Activated naive CD8-positive, alpha-beta T cell treated with anti-CD3 and anti-CD28 coated beads, Interleukin-2, amount 50 U/mL, for 24 hours (primary cell): Measurements from ENCODE around the gene JPH3.

Experiments used
- ATAC-seq: fragments of 150-1000 bp; cut with Tn5 transposase; one replicate; pipeline ENCODE4 v1.10.0; 2021
- DNase-seq: peaks from one replicate; pipeline ENCODE4 v3.0.0; 2021
- H3K27ac Mint-ChIP-seq: one replicate; pipeline ENCODE4 v1.8.0; 2021; ENCODE audit warnings: mild to moderate bottlenecking, mixed read lengths
- H3K27me3 Mint-ChIP-seq: one replicate; pipeline ENCODE4 v1.8.0; 2021; ENCODE audit warnings: mixed read lengths
- H3K36me3 Mint-ChIP-seq: one replicate; pipeline ENCODE4 v1.8.0; 2021; ENCODE audit warnings: low read depth, mixed read lengths
- H3K4me1 Mint-ChIP-seq: one replicate; pipeline ENCODE4 v1.8.0; 2021; ENCODE audit warnings: mixed read lengths
- H3K4me3 Mint-ChIP-seq: one replicate; pipeline ENCODE4 v1.8.0; 2021; ENCODE audit warnings: mild to moderate bottlenecking, moderate library complexity, mixed read lengths
- H3K9me3 Mint-ChIP-seq: one replicate; pipeline ENCODE4 v1.8.0; 2021; ENCODE audit warnings: mixed read lengths

JPH3 gene

GRCh38 chr16:87657621-87658192 lies 55.4 kb downstream of the JPH3 start:
- H3K4me1 Mint-ChIP-seq = peaks cover 3% of the 10 kb centered on the region
- peaks cover 6% of the 10 kb centered on the region for H3K27me3 Mint-ChIP-seq
- H3K9me3 Mint-ChIP-seq = no peaks in the 10 kb centered on the region
- H3K36me3 Mint-ChIP-seq = no peaks in the 10 kb centered on the region
- DNase-seq (peak; percentile 6), ATAC-seq (peak; percentile 35)
- no peak overlapping the region for H3K27ac Mint-ChIP-seq
- H3K4me3 Mint-ChIP-seq = no peak overlapping the region

GRCh38 chr16:87658564-87659225 lies 56.4 kb downstream of the JPH3 start:
- Mint-ChIP-seq H3K4me1 (peaks cover 3% of the 10 kb centered on the region), H3K27ac (no peak overlapping the region), H3K9me3 (no peaks in the 10 kb centered on the region), H3K27me3 (peaks cover 6% of the 10 kb centered on the region), H3K36me3 (no peaks in the 10 kb centered on the region), H3K4me3 (no peak overlapping the region)
- ATAC-seq (no peak), DNase-seq (no peak)

- Mint-ChIP-seq H3K4me1 (peaks cover 3% of the 10 kb centered on the region), H3K4me3 (no peak overlapping the region), H3K27me3 (peaks cover 6% of the 10 kb centered on the region), H3K9me3 (no peaks in the 10 kb centered on the region), H3K36me3 (no peaks in the 10 kb centered on the region), H3K27ac (no peak overlapping the region)
- ATAC-seq (peak; percentile 71), DNase-seq (peak; percentile 54)
Observed at GRCh38 chr16:87661561-87661960, 59.3 kb downstream of the JPH3 start.

- no peak for ATAC-seq
- no peak for DNase-seq
- H3K27ac Mint-ChIP-seq = no peak overlapping the region
- H3K36me3 Mint-ChIP-seq = no peaks in the 10 kb centered on the region
- no peak overlapping the region for H3K4me3 Mint-ChIP-seq
- H3K9me3 Mint-ChIP-seq = no peaks in the 10 kb centered on the region
- H3K27me3 Mint-ChIP-seq = peaks cover 6% of the 10 kb centered on the region
- H3K4me1 Mint-ChIP-seq = peaks cover 3% of the 10 kb centered on the region
Observed at GRCh38 chr16:87662254-87663204, 60.2 kb downstream of the JPH3 start.

GRCh38 chr16:87664792-87665191 lies 62.5 kb downstream of the JPH3 start:
- Mint-ChIP-seq H3K4me1 (peaks cover 3% of the 10 kb centered on the region), H3K27me3 (peaks cover 9% of the 10 kb centered on the region)

GRCh38 chr16:87665193-87665592 lies 62.9 kb downstream of the JPH3 start:
- Mint-ChIP-seq H3K4me1 (peaks cover 3% of the 10 kb centered on the region), H3K9me3 (no peaks in the 10 kb centered on the region), H3K36me3 (no peaks in the 10 kb centered on the region), H3K27ac (no peak overlapping the region), H3K4me3 (no peak overlapping the region), H3K27me3 (peaks cover 9% of the 10 kb centered on the region)
- DNase-seq = no peak
- no peak for ATAC-seq

More at GRCh38 chr16:87664792-87665191, 62.5 kb downstream of the JPH3 start:
- H3K9me3 Mint-ChIP-seq = no peaks in the 10 kb centered on the region
- H3K4me3 Mint-ChIP-seq = no peak overlapping the region
- no peaks in the 10 kb centered on the region for H3K36me3 Mint-ChIP-seq
- ATAC-seq (no peak), DNase-seq (no peak)
- no peak overlapping the region for H3K27ac Mint-ChIP-seq

- no peaks in the 10 kb centered on the region for H3K9me3 Mint-ChIP-seq
- H3K27me3 Mint-ChIP-seq = peaks cover 4% of the 10 kb centered on the region
- no peak for ATAC-seq
- H3K27ac Mint-ChIP-seq = no peak overlapping the region
- no peaks in the 10 kb centered on the region for H3K36me3 Mint-ChIP-seq
- DNase-seq = no peak
- no peak overlapping the region for H3K4me3 Mint-ChIP-seq
- no peaks in the 10 kb centered on the region for H3K4me1 Mint-ChIP-seq
Observed at GRCh38 chr16:87666919-87667318, 64.6 kb downstream of the JPH3 start.

GRCh38 chr16:87667443-87667842 lies 65.1 kb downstream of the JPH3 start:
- no peak overlapping the region for H3K27ac Mint-ChIP-seq
- H3K4me1 Mint-ChIP-seq = no peaks in the 10 kb centered on the region
- no peaks in the 10 kb centered on the region for H3K36me3 Mint-ChIP-seq
- no peak for ATAC-seq
- no peaks in the 10 kb centered on the region for H3K9me3 Mint-ChIP-seq
- no peak for DNase-seq
- no peak overlapping the region for H3K4me3 Mint-ChIP-seq
- peaks cover 3% of the 10 kb centered on the region for H3K27me3 Mint-ChIP-seq

GRCh38 chr16:87667946-87668345 lies 65.6 kb downstream of the JPH3 start:
- no peak for ATAC-seq
- Mint-ChIP-seq H3K36me3 (no peaks in the 10 kb centered on the region), H3K9me3 (no peaks in the 10 kb centered on the region), H3K27ac (no peak overlapping the region), H3K27me3 (peaks cover 3% of the 10 kb centered on the region), H3K4me1 (no peaks in the 10 kb centered on the region), H3K4me3 (no peak overlapping the region)
- no peak for DNase-seq

- H3K27ac Mint-ChIP-seq = no peak overlapping the region
- ATAC-seq = no peak
- H3K4me3 Mint-ChIP-seq = no peak overlapping the region
- H3K27me3 Mint-ChIP-seq = peaks cover 3% of the 10 kb centered on the region
- DNase-seq = no peak
- H3K9me3 Mint-ChIP-seq = no peaks in the 10 kb centered on the region
- H3K36me3 Mint-ChIP-seq = no peaks in the 10 kb centered on the region
- no peaks in the 10 kb centered on the region for H3K4me1 Mint-ChIP-seq
Observed at GRCh38 chr16:87669672-87670071, 67.4 kb downstream of the JPH3 start.

- H3K27ac Mint-ChIP-seq = no peak overlapping the region
- no peaks in the 10 kb centered on the region for H3K36me3 Mint-ChIP-seq
- H3K4me3 Mint-ChIP-seq = no peak overlapping the region
- DNase-seq (no peak), ATAC-seq (no peak)
- H3K27me3 Mint-ChIP-seq = peaks cover 3% of the 10 kb centered on the region
- no peaks in the 10 kb centered on the region for H3K4me1 Mint-ChIP-seq
- no peaks in the 10 kb centered on the region for H3K9me3 Mint-ChIP-seq
Observed at GRCh38 chr16:87671221-87671620, 68.9 kb downstream of the JPH3 start.

GRCh38 chr16:87671715-87672270 lies 69.5 kb downstream of the JPH3 start:
- no peaks in the 10 kb centered on the region for H3K4me1 Mint-ChIP-seq
- H3K4me3 Mint-ChIP-seq = no peak overlapping the region
- peaks cover 3% of the 10 kb centered on the region for H3K27me3 Mint-ChIP-seq
- ATAC-seq (no peak), DNase-seq (no peak)
- H3K9me3 Mint-ChIP-seq = no peaks in the 10 kb centered on the region
- no peak overlapping the region for H3K27ac Mint-ChIP-seq
- no peaks in the 10 kb centered on the region for H3K36me3 Mint-ChIP-seq

- H3K9me3 Mint-ChIP-seq = no peaks in the 10 kb centered on the region
- H3K27me3 Mint-ChIP-seq = peaks cover 2% of the 10 kb centered on the region
- no peaks in the 10 kb centered on the region for H3K4me1 Mint-ChIP-seq
- H3K27ac Mint-ChIP-seq = no peak overlapping the region
- no peaks in the 10 kb centered on the region for H3K36me3 Mint-ChIP-seq
- ATAC-seq = no peak
- H3K4me3 Mint-ChIP-seq = no peak overlapping the region
- no peak for DNase-seq
Observed at GRCh38 chr16:87674419-87674818, 72.1 kb downstream of the JPH3 start.

GRCh38 chr16:87675111-87675719 lies 72.9 kb downstream of the JPH3 start:
- no peaks in the 10 kb centered on the region for H3K36me3 Mint-ChIP-seq
- no peaks in the 10 kb centered on the region for H3K4me1 Mint-ChIP-seq
- H3K4me3 Mint-ChIP-seq = no peak overlapping the region
- peaks cover 2% of the 10 kb centered on the region for H3K27me3 Mint-ChIP-seq
- H3K27ac Mint-ChIP-seq = no peak overlapping the region
- no peak for DNase-seq
- no peak for ATAC-seq
- H3K9me3 Mint-ChIP-seq = no peaks in the 10 kb centered on the region
